Measurements from ENCODE around the gene PRTFDC1.
"Not testable (repeated sequence)": the region's sequence is repeated elsewhere in the genome, so short reads cannot be mapped to it uniquely, and the experiment has no call there.

Gene PRTFDC1

GRCh38 chr10:24957624-24958051, 5.2 kb upstream of the PRTFDC1 start:
- H3K4me3 Mint-ChIP-seq; H3K36me3 Mint-ChIP-seq (ENCODE audit: low read depth); H3K27ac Mint-ChIP-seq; H3K9me3 Mint-ChIP-seq; H3K4me1 Mint-ChIP-seq (ENCODE audit: low read depth): not testable (repeated sequence)
- peaks cover 19% of the 10 kb centered on the region for H3K27me3 Mint-ChIP-seq (ENCODE audit: low read depth)

GRCh38 chr10:24953675-24954074, 1.3 kb upstream of the PRTFDC1 start:
- H3K27ac Mint-ChIP-seq = peak overlapping the region; percentile 43
- H3K36me3 Mint-ChIP-seq (ENCODE audit: low read depth) = no peaks in the 10 kb centered on the region
- peak overlapping the region; percentile 80 for H3K4me3 Mint-ChIP-seq
- no peaks in the 10 kb centered on the region for H3K9me3 Mint-ChIP-seq
- H3K4me1 Mint-ChIP-seq (ENCODE audit: low read depth) = peaks cover 12% of the 10 kb centered on the region
- H3K27me3 Mint-ChIP-seq (ENCODE audit: low read depth) = peaks cover 11% of the 10 kb centered on the region

- Mint-ChIP-seq H3K4me1 (ENCODE audit: low read depth) (peaks cover 14% of the 10 kb centered on the region), H3K27ac (peak overlapping the region; percentile 43), H3K27me3 (ENCODE audit: low read depth) (peaks cover 8% of the 10 kb centered on the region), H3K4me3 (peak overlapping the region; percentile 80), H3K36me3 (ENCODE audit: low read depth) (no peaks in the 10 kb centered on the region), H3K9me3 (no peaks in the 10 kb centered on the region)
These were observed 570 bp upstream of the PRTFDC1 start for GRCh38 chr10:24952707-24953645.

GRCh38 chr10:24951201-24952142, 934 bp downstream of the PRTFDC1 start:
- H3K27ac Mint-ChIP-seq = peak overlapping the region; percentile 18
- H3K4me1 Mint-ChIP-seq (ENCODE audit: low read depth) = peaks cover 15% of the 10 kb centered on the region

GRCh38 chr10:24950439-24950838, 2.0 kb downstream of the PRTFDC1 start:
- no peak overlapping the region for H3K4me3 Mint-ChIP-seq
- peaks cover 15% of the 10 kb centered on the region for H3K4me1 Mint-ChIP-seq (ENCODE audit: low read depth)
- peaks cover 8% of the 10 kb centered on the region for H3K27me3 Mint-ChIP-seq (ENCODE audit: low read depth)
- H3K36me3 Mint-ChIP-seq (ENCODE audit: low read depth) = no peaks in the 10 kb centered on the region
- H3K9me3 Mint-ChIP-seq = no peaks in the 10 kb centered on the region
- no peak overlapping the region for H3K27ac Mint-ChIP-seq

More at GRCh38 chr10:24951201-24952142, 934 bp downstream of the PRTFDC1 start:
- Mint-ChIP-seq H3K36me3 (ENCODE audit: low read depth) (no peaks in the 10 kb centered on the region), H3K9me3 (no peaks in the 10 kb centered on the region), H3K4me3 (peak overlapping the region; percentile 68), H3K27me3 (ENCODE audit: low read depth) (peaks cover 8% of the 10 kb centered on the region)

- H3K9me3 Mint-ChIP-seq = no peaks in the 10 kb centered on the region
- H3K27ac Mint-ChIP-seq = no peak overlapping the region
- no peaks in the 10 kb centered on the region for H3K36me3 Mint-ChIP-seq (ENCODE audit: low read depth)
- peaks cover 8% of the 10 kb centered on the region for H3K27me3 Mint-ChIP-seq (ENCODE audit: low read depth)
- peaks cover 18% of the 10 kb centered on the region for H3K4me1 Mint-ChIP-seq (ENCODE audit: low read depth)
- H3K4me3 Mint-ChIP-seq = no peak overlapping the region
These were observed 2.8 kb downstream of the PRTFDC1 start for GRCh38 chr10:24949616-24950015.

GRCh38 chr10:24947304-24948097, 4.9 kb downstream of the PRTFDC1 start:
- H3K9me3 Mint-ChIP-seq = no peaks in the 10 kb centered on the region
- no peaks in the 10 kb centered on the region for H3K27me3 Mint-ChIP-seq (ENCODE audit: low read depth)
- no peaks in the 10 kb centered on the region for H3K36me3 Mint-ChIP-seq (ENCODE audit: low read depth)
- no peak overlapping the region for H3K27ac Mint-ChIP-seq
- no peak overlapping the region for H3K4me3 Mint-ChIP-seq
- peaks cover 11% of the 10 kb centered on the region for H3K4me1 Mint-ChIP-seq (ENCODE audit: low read depth)

- Mint-ChIP-seq H3K27me3 (ENCODE audit: low read depth) (no peaks in the 10 kb centered on the region), H3K9me3 (no peaks in the 10 kb centered on the region), H3K36me3 (ENCODE audit: low read depth) (no peaks in the 10 kb centered on the region), H3K4me3 (no peak overlapping the region), H3K27ac (no peak overlapping the region), H3K4me1 (ENCODE audit: low read depth) (peaks cover 6% of the 10 kb centered on the region)
These were observed 7.7 kb downstream of the PRTFDC1 start for GRCh38 chr10:24944512-24945255.

GRCh38 chr10:24938525-24938924, 13.9 kb downstream of the PRTFDC1 start:
- no peaks in the 10 kb centered on the region for H3K4me1 Mint-ChIP-seq (ENCODE audit: low read depth)
- no peak overlapping the region for H3K4me3 Mint-ChIP-seq
- H3K9me3 Mint-ChIP-seq = no peaks in the 10 kb centered on the region
- no peak overlapping the region for H3K27ac Mint-ChIP-seq
- no peaks in the 10 kb centered on the region for H3K27me3 Mint-ChIP-seq (ENCODE audit: low read depth)
- no peaks in the 10 kb centered on the region for H3K36me3 Mint-ChIP-seq (ENCODE audit: low read depth)

- H3K27me3 Mint-ChIP-seq (ENCODE audit: low read depth) = no peaks in the 10 kb centered on the region
- H3K4me3 Mint-ChIP-seq = no peak overlapping the region
- no peak overlapping the region for H3K27ac Mint-ChIP-seq
- H3K9me3 Mint-ChIP-seq = no peaks in the 10 kb centered on the region
- H3K36me3 Mint-ChIP-seq (ENCODE audit: low read depth) = no peaks in the 10 kb centered on the region
- H3K4me1 Mint-ChIP-seq (ENCODE audit: low read depth) = no peaks in the 10 kb centered on the region
These were observed 14.3 kb downstream of the PRTFDC1 start for GRCh38 chr10:24938076-24938475.

GRCh38 chr10:24935504-24936292, 16.7 kb downstream of the PRTFDC1 start:
- Mint-ChIP-seq H3K9me3 (no peaks in the 10 kb centered on the region), H3K4me3 (no peak overlapping the region), H3K27ac (no peak overlapping the region), H3K4me1 (ENCODE audit: low read depth) (no peaks in the 10 kb centered on the region), H3K27me3 (ENCODE audit: low read depth) (peaks cover 3% of the 10 kb centered on the region), H3K36me3 (ENCODE audit: low read depth) (no peaks in the 10 kb centered on the region)

- Mint-ChIP-seq H3K27ac (no peak overlapping the region), H3K9me3 (no peaks in the 10 kb centered on the region), H3K36me3 (ENCODE audit: low read depth) (no peaks in the 10 kb centered on the region), H3K4me1 (ENCODE audit: low read depth) (no peaks in the 10 kb centered on the region), H3K27me3 (ENCODE audit: low read depth) (peaks cover 3% of the 10 kb centered on the region), H3K4me3 (no peak overlapping the region)
These were observed 21.2 kb downstream of the PRTFDC1 start for GRCh38 chr10:24931236-24931635.

GRCh38 chr10:24930427-24930826, 22.0 kb downstream of the PRTFDC1 start:
- Mint-ChIP-seq H3K9me3 (no peaks in the 10 kb centered on the region), H3K4me1 (ENCODE audit: low read depth) (no peaks in the 10 kb centered on the region), H3K27ac (no peak overlapping the region), H3K4me3 (no peak overlapping the region), H3K36me3 (ENCODE audit: low read depth) (no peaks in the 10 kb centered on the region), H3K27me3 (ENCODE audit: low read depth) (peaks cover 3% of the 10 kb centered on the region)

All from T-helper 1 cell treated with Interleukin-12 subunit alpha and Interleukin-12 subunit beta and Interleukin-4 antibody, amounts not matched to agents 30 μg/mL and 1 μg/mL, for 36 hours (primary cell).